ENCODE measurements around the gene RNASE12.
"Not testable (repeated sequence)": the region's sequence is repeated elsewhere in the genome, so short reads cannot be mapped to it uniquely, and the experiment has no call there.

- TF ChIP-seq CTCF (IDR thresholded peaks at IDR 0.05; ENCODE audit: extremely low read depth in 1 of 2, insufficient read depth in 1 of 2, low read depth in 1 of 2, low read length in 2 of 2); POLR2AphosphoS5 (IDR thresholded peaks at IDR 0.05; ENCODE audit: insufficient read depth, low read depth, low read length); POLR2A (IDR thresholded peaks at IDR 0.05; ENCODE audit: low read depth, low read length); MAX (IDR thresholded peaks at IDR 0.05; ENCODE audit: insufficient read depth, insufficient read length); EZH2 (IDR thresholded peaks at IDR 0.05; ENCODE audit: borderline replicate concordance, low read depth, low read length, severe bottlenecking); JUN (IDR thresholded peaks at IDR 0.05; ENCODE audit: borderline replicate concordance, insufficient read depth, insufficient read length, low read depth): not testable (repeated sequence)
Measured at GRCh38 chr14:20569865-20570264, 21.3 kb downstream of the RNASE12 start.
